Measurements from ENCODE around the gene GMDS. TPM values are rescaled to one million over a fixed set of nuclear protein-coding genes. Genes with fewer than 3 reads are reported as not detected.

The GMDS gene
- total and polyA plus RNA-seq, 2 of the 13 experiments (the other 11 are each of a cell fraction or from before 2014, with no cell fraction given): 64.4 to 112 TPM

DNA sequence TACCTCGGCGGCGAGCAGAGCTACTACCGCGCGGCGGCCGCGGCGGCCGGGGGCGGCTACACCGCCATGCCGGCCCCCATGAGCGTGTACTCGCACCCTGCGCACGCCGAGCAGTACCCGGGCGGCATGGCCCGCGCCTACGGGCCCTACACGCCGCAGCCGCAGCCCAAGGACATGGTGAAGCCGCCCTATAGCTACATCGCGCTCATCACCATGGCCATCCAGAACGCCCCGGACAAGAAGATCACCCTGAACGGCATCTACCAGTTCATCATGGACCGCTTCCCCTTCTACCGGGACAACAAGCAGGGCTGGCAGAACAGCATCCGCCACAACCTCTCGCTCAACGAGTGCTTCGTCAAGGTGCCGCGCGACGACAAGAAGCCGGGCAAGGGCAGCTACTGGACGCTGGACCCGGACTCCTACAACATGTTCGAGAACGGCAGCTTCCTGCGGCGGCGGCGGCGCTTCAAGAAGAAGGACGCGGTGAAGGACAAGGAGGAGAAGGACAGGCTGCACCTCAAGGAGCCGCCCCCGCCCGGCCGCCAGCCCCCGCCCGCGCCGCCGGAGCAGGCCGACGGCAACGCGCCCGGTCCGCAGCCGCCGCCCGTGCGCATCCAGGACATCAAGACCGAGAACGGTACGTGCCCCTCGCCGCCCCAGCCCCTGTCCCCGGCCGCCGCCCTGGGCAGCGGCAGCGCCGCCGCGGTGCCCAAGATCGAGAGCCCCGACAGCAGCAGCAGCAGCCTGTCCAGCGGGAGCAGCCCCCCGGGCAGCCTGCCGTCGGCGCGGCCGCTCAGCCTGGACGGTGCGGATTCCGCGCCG, 634.7 kb downstream of the GMDS start (continued):
- TF ChIP-seq SP4 (CRISPR knock-in tag; IDR thresholded peaks at IDR 0.05): no peak
- TF ChIP-seq KDM5B (CRISPR knock-in tag; IDR thresholded peaks at IDR 0.05; ENCODE audit: borderline replicate concordance): no peak
- TF ChIP-seq MIER2 (CRISPR knock-in tag; IDR thresholded peaks at IDR 0.05): no peak
- no peak for TF ChIP-seq ZNF451 (CRISPR knock-in tag; IDR thresholded peaks at IDR 0.05)
- no peak for TF ChIP-seq SIN3B (IDR thresholded peaks at IDR 0.05; ENCODE audit: low read length)
- TF ChIP-seq U2AF1 (optimal IDR thresholded peaks at IDR 0.05; ENCODE audit: low read depth, low read length): no peak
- no peak for TF ChIP-seq CEBPG (CRISPR knock-in tag; IDR thresholded peaks at IDR 0.05)
- TF ChIP-seq AGO2 (optimal IDR thresholded peaks at IDR 0.05; ENCODE audit: low read depth, low read length): peak; percentile 9
- TF ChIP-seq ZZZ3 (CRISPR knock-in tag; IDR thresholded peaks at IDR 0.05; ENCODE audit: borderline replicate concordance): no peak
- no peak for TF ChIP-seq ZNF569 (CRISPR knock-in tag; IDR thresholded peaks at IDR 0.05; ENCODE audit: borderline replicate concordance)
- peak; percentile 14 for TF ChIP-seq ZNF883 (CRISPR knock-in tag; IDR thresholded peaks at IDR 0.05; ENCODE audit: not compliant biosample characterization)
- TF ChIP-seq, protein P1, sequence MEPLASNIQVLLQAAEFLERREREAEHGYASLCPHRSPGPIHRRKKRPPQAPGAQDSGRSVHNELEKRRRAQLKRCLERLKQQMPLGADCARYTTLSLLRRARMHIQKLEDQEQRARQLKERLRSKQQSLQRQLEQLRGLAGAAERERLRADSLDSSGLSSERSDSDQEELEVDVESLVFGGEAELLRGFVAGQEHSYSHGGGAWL (CRISPR knock-in tag; IDR thresholded peaks at IDR 0.05): peak; percentile 64; the same call in 1 of the 2 replicates
- TF ChIP-seq ZNF468 (CRISPR knock-in tag; IDR thresholded peaks at IDR 0.05): 0 out of 2 replicates have a peak, but pooled peaks have one; percentile 66
- no peak for TF ChIP-seq ZKSCAN1 (IDR thresholded peaks at IDR 0.05; ENCODE audit: low read length)
- TF ChIP-seq ZNF232 (CRISPR knock-in tag; IDR thresholded peaks at IDR 0.05; ENCODE audit: borderline replicate concordance): no peak
- no peak for TF ChIP-seq XRCC5 (optimal IDR thresholded peaks at IDR 0.05; ENCODE audit: low read length)
- TF ChIP-seq, protein P2, sequence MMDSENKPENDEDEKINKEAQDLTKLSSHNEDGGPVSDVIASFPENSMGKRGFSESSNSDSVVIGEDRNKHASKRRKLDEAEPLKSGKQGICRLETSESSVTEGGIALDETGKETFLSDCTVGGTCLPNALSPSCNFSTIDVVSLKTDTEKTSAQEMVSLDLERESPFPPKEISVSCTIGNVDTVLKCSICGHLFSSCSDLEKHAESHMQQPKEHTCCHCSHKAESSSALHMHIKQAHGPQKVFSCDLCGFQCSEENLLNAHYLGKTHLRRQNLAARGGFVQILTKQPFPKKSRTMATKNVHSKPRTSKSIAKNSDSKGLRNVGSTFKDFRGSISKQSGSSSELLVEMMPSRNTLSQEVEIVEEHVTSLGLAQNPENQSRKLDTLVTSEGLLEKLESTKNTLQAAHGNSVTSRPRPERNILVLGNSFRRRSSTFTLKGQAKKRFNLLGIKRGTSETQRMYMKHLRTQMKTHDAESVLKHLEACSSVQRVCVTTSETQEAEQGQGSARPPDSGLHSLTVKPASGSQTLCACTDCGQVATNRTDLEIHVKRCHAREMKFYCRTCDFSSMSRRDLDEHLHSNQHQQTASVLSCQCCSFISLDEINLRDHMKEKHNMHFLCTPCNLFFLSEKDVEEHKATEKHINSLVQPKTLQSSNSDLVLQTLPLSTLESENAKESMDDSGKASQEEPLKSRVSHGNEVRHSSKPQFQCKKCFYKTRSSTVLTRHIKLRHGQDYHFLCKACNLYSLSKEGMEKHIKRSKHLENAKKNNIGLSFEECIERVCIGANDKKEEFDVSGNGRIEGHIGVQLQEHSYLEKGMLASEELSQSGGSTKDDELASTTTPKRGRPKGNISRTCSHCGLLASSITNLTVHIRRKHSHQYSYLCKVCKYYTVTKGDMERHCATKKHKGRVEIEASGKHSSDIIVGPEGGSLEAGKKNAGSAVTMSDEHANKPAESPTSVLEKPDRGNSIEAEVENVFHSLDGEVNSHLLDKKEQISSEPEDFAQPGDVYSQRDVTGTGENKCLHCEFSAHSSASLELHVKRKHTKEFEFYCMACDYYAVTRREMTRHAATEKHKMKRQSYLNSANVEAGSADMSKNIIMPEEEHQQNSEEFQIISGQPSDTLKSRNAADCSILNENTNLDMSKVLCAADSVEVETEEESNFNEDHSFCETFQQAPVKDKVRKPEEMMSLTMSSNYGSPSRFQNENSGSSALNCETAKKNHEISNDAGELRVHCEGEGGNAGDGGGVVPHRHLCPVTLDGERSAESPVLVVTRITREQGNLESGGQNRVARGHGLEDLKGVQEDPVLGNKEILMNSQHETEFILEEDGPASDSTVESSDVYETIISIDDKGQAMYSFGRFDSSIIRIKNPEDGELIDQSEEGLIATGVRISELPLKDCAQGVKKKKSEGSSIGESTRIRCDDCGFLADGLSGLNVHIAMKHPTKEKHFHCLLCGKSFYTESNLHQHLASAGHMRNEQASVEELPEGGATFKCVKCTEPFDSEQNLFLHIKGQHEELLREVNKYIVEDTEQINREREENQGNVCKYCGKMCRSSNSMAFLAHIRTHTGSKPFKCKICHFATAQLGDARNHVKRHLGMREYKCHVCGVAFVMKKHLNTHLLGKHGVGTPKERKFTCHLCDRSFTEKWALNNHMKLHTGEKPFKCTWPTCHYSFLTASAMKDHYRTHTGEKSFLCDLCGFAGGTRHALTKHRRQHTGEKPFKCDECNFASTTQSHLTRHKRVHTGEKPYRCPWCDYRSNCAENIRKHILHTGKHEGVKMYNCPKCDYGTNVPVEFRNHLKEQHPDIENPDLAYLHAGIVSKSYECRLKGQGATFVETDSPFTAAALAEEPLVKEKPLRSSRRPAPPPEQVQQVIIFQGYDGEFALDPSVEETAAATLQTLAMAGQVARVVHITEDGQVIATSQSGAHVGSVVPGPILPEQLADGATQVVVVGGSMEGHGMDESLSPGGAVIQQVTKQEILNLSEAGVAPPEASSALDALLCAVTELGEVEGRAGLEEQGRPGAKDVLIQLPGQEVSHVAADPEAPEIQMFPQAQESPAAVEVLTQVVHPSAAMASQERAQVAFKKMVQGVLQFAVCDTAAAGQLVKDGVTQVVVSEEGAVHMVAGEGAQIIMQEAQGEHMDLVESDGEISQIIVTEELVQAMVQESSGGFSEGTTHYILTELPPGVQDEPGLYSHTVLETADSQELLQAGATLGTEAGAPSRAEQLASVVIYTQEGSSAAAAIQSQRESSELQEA (CRISPR knock-in tag; IDR thresholded peaks at IDR 0.05; ENCODE audit: not compliant biosample characterization): no peak
- TF ChIP-seq PPARG (CRISPR knock-in tag; conservative IDR thresholded peaks at IDR 0.05): no peak
- TF ChIP-seq, protein P3, sequence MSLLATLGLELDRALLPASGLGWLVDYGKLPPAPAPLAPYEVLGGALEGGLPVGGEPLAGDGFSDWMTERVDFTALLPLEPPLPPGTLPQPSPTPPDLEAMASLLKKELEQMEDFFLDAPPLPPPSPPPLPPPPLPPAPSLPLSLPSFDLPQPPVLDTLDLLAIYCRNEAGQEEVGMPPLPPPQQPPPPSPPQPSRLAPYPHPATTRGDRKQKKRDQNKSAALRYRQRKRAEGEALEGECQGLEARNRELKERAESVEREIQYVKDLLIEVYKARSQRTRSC (CRISPR knock-in tag; IDR thresholded peaks at IDR 0.05; ENCODE audit: low read depth): no peak
- TF ChIP-seq FIP1L1 (IDR thresholded peaks at IDR 0.05; ENCODE audit: borderline replicate concordance, insufficient read depth, low read depth, low read length): no peak
- no peak for TF ChIP-seq HDAC1 (CRISPR knock-in tag; IDR thresholded peaks at IDR 0.05)
